NOMO-1 (cell line): ENCODE data around the gene MARF1.
A peak's percentile ranks its signal among the peaks of the same experiment; 100 is the strongest.
"Not testable (repeated sequence)": the region's sequence is repeated elsewhere in the genome, so short reads cannot be mapped to it uniquely, and the experiment has no call there.

ENCODE experiments used
- DNase-seq, 2 experiments: peaks; one replicate each; lab custom pipeline; 2025; ENCODE audit not compliant: unreplicated experiment in 2 of 2; lab: John Stamatoyannopoulos, UW

Gene MARF1

GRCh38 chr16:15654591-15654990, 11.6 kb upstream of the MARF1 start:
- DNase-seq: no peak

DNA sequence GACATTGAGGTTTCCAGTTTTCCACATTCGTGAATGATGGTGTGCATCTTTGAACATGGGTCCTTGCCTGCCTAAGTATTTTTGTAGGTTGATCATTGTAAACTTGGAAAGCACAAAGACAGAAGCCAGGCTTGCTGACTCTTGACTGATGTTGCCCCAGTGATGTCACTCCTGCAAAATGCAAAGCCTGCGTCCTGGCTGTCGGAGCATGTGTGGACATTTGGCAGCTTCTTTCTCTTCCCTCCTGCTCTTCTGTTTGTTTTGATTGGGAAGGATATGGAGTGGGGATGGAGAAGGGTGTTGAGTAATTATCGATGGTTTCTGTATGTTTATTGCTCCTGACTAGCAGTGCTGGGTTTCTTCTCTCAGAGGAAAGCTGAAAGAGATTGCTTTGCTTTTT, 10.3 kb upstream of the MARF1 start:
- DNase-seq: no peak

DNA sequence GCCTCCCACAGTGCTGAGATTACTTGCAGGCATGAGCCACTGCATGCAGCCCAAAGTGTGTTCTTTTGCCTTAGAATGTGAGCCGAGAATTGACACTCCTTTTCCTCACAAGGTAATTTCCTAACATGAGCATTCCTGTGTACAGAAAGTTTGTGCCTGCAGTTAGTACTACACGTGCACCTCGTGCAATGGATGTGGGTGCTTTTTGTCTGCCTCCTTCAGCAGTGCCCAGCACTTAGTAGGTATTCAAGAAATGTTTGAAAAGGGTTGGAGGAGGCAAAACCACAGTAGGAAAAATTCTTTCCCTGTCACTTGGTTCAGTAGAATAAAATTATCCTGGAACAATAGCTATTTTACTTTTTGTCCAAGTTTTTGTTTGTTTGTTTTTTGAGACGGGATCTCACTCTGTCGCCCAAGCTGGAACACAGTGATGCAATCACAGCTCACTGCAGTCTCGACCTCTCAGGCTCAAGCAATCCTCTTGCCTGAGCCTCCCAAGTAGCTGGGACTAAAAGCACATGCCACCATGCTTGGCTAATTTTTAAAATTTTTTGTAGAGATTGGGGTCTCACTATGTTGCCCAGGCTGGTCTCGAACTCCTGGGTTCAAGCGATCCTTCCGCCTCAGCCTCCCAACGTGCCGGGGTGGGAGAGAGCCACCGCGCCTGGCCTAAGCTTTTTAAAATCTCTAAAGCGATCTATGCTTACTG, 9.5 kb upstream of the MARF1 start:
- no peak for DNase-seq

- peak in 1 of 2 experiments; percentile 17 for DNase-seq
Measured at GRCh38 chr16:15650698-15651171, 7.8 kb upstream of the MARF1 start.

- DNase-seq: peak; percentile 87 to 94
Measured at GRCh38 chr16:15650019-15650697, 7.2 kb upstream of the MARF1 start, which contains the start of gene NDE1. NDE1 (plus strand) TSS chr16:15650245; CDS start chr16:15664779, 14,534 bp downstream.

GRCh38 chr16:15649727-15650018, 6.7 kb upstream of the MARF1 start:
- no peak for DNase-seq

DNA sequence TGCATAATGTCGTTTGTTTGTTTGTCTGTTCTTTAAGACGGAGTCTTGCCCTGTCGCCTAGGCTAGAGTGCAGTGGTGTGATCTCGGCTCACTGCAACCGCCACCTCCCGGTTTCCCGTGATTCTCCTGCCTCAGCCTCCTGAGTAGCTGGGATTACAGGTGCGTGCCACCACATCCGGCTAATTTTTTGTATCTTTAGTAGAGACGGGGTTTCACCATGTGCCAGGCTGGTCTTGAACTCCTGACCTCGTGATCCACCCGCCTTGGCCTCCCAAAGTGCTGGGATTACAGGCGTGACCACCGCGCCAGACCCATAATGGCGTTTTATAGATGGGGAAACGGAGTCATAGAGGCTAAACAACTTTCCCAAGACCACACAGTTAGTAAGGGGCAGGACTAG, 6.4 kb upstream of the MARF1 start:
- DNase-seq: not testable (repeated sequence)

GRCh38 chr16:15648135-15648730, 5.3 kb upstream of the MARF1 start:
- no peak for DNase-seq

DNA sequence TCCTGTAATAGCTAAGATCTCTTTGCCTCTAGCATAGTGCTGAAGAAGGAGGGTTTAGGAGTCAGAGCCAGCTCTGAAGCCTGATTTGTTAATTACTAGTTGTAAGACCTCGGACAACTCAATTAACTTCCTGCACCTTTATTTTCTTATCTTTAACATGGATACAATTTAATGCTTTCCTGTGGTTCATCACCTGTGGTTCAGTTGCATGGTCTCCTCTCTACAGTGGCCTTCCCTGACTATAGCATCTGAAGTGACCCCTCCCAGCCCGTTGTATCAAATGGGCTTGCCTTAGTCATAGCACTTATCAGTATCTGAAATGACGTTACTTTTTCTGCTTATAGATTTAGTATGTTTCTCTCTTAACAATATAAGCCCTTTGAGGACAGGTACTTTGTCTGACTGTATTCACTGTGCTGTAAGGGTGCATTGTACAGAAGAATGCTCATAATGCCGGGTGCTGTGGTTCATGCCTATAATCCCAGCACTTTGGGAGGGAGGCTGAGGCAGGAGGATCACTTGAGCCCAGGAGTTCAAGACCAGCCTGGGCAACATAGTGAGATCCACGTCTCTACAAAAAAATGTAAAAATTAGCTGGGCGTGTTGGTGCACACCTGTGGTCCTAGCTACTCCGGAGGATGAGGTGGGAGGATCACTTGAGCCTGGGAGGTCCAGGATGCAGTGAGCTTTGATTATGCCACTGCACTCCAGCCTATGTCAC, 4.5 kb upstream of the MARF1 start:
- no peak for DNase-seq

GRCh38 chr16:15646557-15647293, 3.8 kb upstream of the MARF1 start:
- DNase-seq: not testable (repeated sequence)

- not testable (repeated sequence) for DNase-seq
Measured at GRCh38 chr16:15644962-15645465, 2.1 kb upstream of the MARF1 start.

DNA sequence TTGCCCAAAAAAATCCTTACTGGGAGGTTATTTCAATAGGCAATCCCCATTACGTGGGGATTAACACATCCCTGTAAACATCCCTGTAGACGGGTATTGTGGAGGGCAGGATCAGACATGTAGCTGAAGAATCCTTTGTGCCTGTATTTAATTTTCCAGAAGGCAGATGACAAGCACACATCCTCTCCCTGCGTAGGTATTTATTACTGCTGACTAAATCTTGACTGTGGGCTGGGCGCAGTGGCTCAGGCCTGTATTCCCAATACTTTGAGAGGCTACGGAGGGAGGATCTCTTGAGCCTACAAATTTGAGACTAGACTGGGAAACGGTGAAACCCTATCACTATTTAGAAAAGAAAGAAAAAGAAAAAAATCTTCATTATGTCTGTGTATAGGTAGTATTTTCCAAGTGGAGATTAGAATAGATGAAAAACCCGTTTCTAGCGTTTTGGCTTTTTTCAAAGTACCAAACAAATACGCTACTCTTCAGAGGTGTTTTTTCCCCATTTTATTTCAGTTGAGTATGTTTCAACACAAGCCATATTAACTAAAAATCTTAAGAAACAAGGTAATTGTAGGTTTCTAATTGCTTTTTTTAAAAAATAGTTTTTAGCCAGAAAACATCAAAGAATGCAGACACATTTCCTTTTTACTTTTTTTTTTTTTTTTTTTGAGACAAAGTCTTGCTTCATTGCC, 1.5 kb upstream of the MARF1 start:
- DNase-seq: no peak

GRCh38 chr16:15643946-15644250, 944 bp upstream of the MARF1 start:
- no peak for DNase-seq

- DNase-seq: peak; percentile 88
Measured at GRCh38 chr16:15642557-15643047, 352 bp downstream of the MARF1 start.

- DNase-seq: no peak
Measured at GRCh38 chr16:15641753-15642556, 999 bp downstream of the MARF1 start.

- no peak for DNase-seq
Measured at GRCh38 chr16:15640966-15641365, 2.0 kb downstream of the MARF1 start.

DNA sequence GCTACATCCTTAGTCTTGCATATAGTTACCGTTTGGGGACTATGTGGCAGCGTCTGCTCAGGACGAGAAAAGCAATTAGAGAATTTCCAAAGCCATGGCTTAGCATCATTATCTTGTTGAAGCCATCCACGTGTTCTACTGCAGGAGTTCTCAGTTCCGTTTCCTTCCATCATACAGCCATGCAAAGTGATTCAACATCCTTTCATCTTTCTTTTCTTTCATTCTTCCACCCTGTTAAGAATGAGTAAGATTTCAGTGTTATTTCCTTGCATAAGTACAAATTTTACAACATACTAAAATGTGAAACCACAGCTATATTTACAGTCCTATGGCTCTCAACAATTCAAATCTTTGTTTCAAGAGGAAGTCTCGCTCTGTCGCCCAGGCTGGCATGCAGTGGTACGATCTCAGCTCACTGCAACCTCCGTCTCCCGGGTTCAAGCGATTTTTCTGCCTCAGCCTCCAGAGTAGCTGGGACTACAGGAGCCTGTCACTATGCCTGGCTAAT, 3.8 kb downstream of the MARF1 start:
- DNase-seq: peak in 1 of 2 experiments; percentile 40

DNA sequence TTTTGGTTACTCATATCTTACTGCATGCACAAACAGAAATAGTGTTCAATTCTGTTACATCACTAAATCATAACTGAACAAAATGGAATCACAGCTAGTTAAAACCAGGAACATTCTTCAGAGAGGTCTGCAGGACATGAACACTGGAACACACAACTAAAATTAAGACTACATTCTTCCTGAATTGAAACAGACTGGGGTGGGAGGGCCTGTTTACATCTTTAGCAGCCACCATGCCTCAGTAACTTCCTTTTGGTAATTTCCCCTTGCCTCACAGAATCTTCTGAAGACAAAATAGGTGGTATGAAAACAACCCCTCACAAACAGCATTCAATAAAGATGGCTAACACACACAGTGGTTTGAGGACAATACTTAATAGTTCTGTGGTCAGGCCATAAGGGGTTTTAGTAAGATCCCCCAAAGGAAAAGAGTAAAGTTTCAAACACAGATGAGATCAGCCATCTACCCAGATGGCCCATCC, 6.5 kb downstream of the MARF1 start:
- no peak for DNase-seq

GRCh38 chr16:15635926-15636325, 7.0 kb downstream of the MARF1 start:
- no peak for DNase-seq
